Chondrocyte (in vitro differentiated cells): ENCODE measurements around the gene OR13C3. TPM values are rescaled to one million over a fixed set of nuclear protein-coding genes. Genes with fewer than 3 reads are reported as not detected.

Experiments
- DNase-seq: peaks from one replicate; pipeline ENCODE4 v3.0.0; 2021; ENCODE audit warnings: mixed read lengths, low spot score
- H3K27ac Mint-ChIP-seq: one replicate; pipeline ENCODE4 v1.8.0; 2021; ENCODE audit warnings: mild to moderate bottlenecking, moderate library complexity, mixed read lengths; ENCODE audit not compliant: unreplicated experiment
- H3K27me3 Mint-ChIP-seq: 2 replicates; pipeline ENCODE4 v1.8.0; 2021; ENCODE audit warnings: low read depth, mixed read lengths
- H3K36me3 Mint-ChIP-seq: 2 replicates; pipeline ENCODE4 v1.8.0; 2021; ENCODE audit warnings: low read depth, mixed read lengths
- H3K4me1 Mint-ChIP-seq: 2 replicates; pipeline ENCODE4 v1.8.0; 2021; ENCODE audit warnings: low read depth, mild to moderate bottlenecking, mixed read lengths
- H3K4me3 Mint-ChIP-seq: one replicate; pipeline ENCODE4 v1.8.0; 2021; ENCODE audit warnings: mild to moderate bottlenecking, moderate library complexity, mixed read lengths; ENCODE audit not compliant: unreplicated experiment
- H3K9me3 Mint-ChIP-seq: 2 replicates; pipeline ENCODE4 v1.8.0; 2021; ENCODE audit warnings: low read depth, mixed read lengths
- CTCF ChIP-seq: fragments of 200-600 bp; sonication (generic); IDR thresholded peaks from 2 replicates; pipeline ENCODE4 v1.5.0; 2021; ENCODE audit warnings: antibody characterized with exemption, mild to moderate bottlenecking, moderate library complexity
- total RNA-seq: library from RNA; stranded (reverse); gene quantifications from 3 replicates; pipeline ENCODE4 v1.2.1, GENCODE V29; 2021

Gene OR13C3
- total RNA-seq, 1 donor from 2014 or later = not detected

- TF ChIP-seq CTCF = no peak
- Mint-ChIP-seq H3K4me3 (no peak within 1 kb of the TSS), H3K27ac (no peak within 1 kb of the TSS), H3K36me3 (no peaks in the 10 kb centered on the region), H3K27me3 (peaks cover 4% of the 10 kb centered on the region), H3K4me1 (no peaks in the 10 kb centered on the region), H3K9me3 (no peaks in the 10 kb centered on the region)
- no peak for DNase-seq
Measured at GRCh38 chr9:104503963-104504362, 32.7 kb downstream of the OR13C3 start, which contains the start of gene OR13F1. Gene OR13F1, plus strand, starts transcription at chr9:104504263. Its CDS starts 0 bp downstream, at chr9:104504263.

DNA sequence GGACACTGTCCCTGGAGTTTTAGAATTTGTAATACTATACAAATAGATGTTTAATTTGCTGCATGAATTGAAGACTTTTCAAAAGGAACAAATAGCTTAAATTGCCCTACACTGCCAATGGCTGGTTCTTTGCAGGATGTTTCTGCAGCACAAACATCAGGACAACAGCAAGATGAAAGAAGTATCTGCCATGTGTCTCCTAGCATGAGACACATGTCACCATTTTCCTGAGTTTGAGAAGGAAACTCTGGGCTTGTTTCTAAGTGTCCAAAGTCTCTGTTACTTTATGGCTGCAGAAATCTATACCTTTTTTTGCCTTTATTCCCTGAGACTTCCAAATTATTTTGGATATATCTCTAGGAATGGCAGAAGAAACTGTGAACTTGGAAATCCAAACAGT, 33.2 kb downstream of the OR13C3 start:
- no peak overlapping the region for H3K4me3 Mint-ChIP-seq
- H3K27ac Mint-ChIP-seq = no peak overlapping the region
- TF ChIP-seq CTCF = no peak
- DNase-seq = no peak
- H3K36me3 Mint-ChIP-seq = no peaks in the 10 kb centered on the region
- no peaks in the 10 kb centered on the region for H3K9me3 Mint-ChIP-seq
- peaks cover 4% of the 10 kb centered on the region for H3K27me3 Mint-ChIP-seq
- no peaks in the 10 kb centered on the region for H3K4me1 Mint-ChIP-seq

DNA sequence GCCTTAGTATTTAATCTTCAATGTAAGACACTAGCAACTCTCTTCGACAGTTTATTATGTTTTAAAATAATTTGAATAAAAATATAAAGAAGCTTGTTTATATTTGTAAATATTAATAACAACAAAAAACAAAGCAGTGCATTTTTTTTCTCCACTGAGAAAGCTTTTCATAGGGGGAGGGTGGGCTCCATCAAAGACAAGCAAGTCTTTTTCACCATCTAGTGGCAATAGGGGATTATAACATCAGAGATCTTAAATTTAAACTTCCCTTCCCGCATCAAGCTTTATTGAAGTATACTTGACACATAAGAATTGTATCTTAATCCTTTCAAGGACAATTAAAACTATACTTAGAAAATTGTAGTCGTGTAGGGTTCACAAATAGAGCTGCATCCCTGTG, 41.8 kb downstream of the OR13C3 start:
- Mint-ChIP-seq H3K4me3 (no peak overlapping the region), H3K4me1 (no peaks in the 10 kb centered on the region), H3K27me3 (no peaks in the 10 kb centered on the region), H3K27ac (no peak overlapping the region), H3K9me3 (no peaks in the 10 kb centered on the region), H3K36me3 (no peaks in the 10 kb centered on the region)
- no peak for DNase-seq
- peak; percentile 68 for TF ChIP-seq CTCF

Other genes with a start within 250 kb of the OR13C3 start
- not detected in 3 replicates for gene OR13F1, start 32.6 kb downstream of the OR13C3 start, total RNA-seq
- not detected in 3 replicates for gene OR13C4, start 9.6 kb downstream of the OR13C3 start, total RNA-seq
- not detected in 3 replicates for gene OR13C8, start 32.3 kb upstream of the OR13C3 start, total RNA-seq
- gene OR13C5, start 62.6 kb upstream of the OR13C3 start, total RNA-seq = not detected in 3 replicates
- gene OR13C2, start 68.8 kb upstream of the OR13C3 start, total RNA-seq = not detected in 3 replicates
- not detected in 3 replicates for gene OR13C9, start 81.3 kb upstream of the OR13C3 start, total RNA-seq
- gene OR13D1, start 157.7 kb upstream of the OR13C3 start, total RNA-seq = not detected in 3 replicates
- gene NIPSNAP3A, start 210.8 kb upstream of the OR13C3 start, total RNA-seq = 33.2 to 39.0 TPM (median 33.9 TPM) in 3 replicates
- 2.1 to 3.8 TPM (median 2.3 TPM) in 3 replicates for gene NIPSNAP3B, start 227.3 kb upstream of the OR13C3 start, total RNA-seq